Measurements from ENCODE around the gene C15orf39.
"Not testable (repeated sequence)": the region's sequence is repeated elsewhere in the genome, so short reads cannot be mapped to it uniquely, and the experiment has no call there.

The C15orf39 gene

DNA sequence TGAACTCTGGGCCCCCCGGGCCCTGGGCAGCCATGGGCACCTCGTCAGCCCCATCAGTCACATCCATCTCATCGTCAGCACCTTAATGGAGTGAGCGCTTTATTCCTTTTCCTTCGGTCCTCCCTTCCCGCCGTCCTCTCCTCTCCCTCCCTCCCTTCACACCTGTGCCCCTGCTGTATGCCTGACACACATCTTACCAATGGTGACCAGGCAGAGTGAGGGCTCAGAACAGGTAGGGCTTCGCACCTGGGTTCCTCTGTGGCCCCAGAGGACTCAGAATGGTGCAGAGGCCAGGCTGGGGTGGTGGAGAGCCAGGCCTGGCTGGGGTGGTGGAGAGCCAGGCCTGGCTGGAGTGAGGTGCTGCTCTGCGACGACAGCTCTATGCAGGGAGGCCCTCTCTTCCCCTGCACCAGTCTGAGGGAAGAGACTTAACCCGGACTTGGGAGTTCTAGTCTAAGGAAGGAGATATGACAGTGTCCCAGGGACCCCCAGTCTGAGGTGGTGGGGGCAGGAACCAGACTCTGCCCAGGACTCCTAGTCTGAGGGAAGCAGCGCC, 11.6 kb downstream of the C15orf39 start:
- FAIRE-seq = no peak

DNA sequence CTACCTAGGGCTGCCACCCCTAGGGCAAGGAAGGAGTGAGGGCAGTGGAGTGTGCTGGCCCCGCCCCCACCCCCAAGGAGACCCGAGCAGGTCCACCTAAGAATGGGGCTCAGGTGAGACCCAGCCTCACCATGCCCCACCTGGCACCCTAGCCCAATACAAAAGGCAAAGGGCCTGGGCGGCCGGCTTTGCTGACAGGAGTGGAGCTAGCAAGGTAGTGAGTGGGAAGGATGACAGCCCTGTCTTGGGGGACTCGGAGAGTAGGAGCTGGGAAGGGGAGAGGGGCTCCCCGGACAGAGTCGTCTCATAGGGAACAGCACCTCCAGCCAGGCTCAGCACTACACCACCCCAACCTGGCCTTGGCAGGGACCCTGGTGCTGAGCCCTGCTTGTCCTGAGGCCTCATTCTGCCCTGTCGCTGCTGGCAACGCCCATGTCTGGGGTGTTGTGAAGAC, 12.1 kb downstream of the C15orf39 start:
- FAIRE-seq = no peak

DNA sequence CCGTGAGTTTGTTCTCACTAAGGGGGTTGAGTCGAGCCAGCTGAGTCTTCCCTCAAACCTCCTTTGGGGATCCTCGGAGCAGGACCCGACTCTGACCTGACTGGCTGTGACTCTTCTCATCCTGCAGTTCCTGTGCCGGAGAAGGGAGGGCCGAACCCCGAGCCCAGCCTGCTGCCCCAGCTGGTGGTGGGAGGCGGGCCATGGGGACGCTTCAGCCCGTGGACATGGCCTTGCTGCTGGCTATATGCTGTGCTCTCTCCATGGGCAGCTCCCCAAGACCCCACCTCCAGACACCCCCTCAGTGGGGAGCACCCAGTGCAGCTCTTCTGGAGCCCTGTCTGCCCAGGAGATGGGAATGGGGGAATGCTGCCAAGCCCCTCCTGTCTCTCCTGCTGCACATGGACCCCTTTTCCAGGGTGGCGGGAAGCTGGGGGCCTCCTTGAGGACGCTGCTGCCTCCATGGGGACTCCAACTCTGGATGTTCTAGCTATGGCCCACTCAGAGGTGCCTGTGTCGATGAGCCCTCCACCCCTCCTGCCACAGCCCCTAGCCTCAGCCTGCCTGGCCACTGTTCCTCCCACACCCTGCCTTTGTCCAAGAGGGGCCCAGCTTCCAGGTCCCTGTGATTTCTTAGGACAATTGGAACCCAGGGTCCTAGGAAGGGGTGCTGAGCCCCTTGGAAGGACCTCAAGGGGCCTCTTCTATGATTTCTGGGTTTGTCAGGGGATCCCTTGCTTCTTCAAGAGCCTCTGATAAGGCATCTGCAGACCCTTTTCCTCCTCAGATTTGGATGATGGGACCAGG, 12.8 kb downstream of the C15orf39 start:
- no peak for FAIRE-seq

DNA sequence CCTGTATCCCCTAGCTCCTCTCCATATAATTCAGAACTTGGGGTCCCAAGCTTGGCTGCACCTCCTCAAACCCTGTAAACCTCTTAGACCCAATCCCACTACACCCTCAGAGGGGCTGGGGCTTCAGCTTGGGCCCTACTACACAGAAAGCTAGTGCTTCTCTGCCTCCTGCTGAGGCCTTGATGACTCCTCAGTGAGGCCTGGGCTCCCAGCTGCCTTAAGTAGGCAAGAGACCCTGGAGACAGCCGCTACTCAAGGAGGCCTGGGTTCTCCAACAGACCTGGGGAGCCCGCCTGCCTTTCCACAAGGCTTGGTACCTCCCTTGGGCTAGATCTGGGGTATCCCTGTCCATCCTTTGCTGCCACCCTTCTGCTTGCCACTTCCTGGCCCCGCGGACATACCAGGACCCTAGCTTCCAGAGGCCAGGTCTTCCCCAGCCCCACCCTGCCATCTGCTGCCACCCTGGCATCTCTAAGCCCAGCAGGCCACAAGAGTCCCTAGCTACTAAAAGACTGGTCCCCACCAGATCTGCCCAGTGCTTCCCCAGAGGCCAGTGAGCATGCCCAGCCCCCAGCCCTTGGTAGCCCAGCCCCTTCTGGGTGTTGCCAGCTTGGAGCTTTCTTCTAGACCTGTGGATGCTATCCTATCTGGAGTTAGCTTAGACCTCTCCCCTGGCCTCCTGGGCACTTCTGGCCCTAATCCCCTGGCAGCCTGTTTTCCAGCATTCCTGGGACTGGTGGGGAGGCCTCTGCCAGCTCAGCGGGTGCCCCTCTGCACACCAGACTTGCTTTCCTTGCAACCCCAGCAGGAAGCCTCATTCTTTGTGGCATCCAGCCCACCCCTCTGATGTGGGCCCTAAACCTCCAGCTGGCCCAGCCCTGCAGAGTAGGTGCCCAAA, 13.7 kb downstream of the C15orf39 start:
- no peak for FAIRE-seq

DNA sequence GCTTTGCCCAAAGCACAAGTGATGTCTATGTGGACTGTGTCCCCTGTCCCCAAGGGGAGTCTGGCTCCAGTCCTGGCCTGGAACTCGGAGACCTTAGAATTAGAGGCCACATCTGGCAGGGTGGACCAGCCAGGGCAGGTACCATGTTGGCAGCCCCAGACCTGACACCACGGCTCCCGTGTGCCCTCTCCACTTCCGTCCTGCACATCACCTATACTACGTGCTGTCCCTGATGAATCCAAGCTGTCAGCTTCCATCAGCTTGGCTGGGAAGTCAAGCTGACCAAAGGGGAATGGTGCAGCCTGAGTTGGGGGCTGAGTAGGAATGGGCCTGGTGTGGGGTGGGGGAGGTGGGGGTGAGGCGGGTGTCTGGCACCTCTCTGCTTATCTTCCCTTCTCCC, 15.3 kb downstream of the C15orf39 start:
- FAIRE-seq = no peak

DNA sequence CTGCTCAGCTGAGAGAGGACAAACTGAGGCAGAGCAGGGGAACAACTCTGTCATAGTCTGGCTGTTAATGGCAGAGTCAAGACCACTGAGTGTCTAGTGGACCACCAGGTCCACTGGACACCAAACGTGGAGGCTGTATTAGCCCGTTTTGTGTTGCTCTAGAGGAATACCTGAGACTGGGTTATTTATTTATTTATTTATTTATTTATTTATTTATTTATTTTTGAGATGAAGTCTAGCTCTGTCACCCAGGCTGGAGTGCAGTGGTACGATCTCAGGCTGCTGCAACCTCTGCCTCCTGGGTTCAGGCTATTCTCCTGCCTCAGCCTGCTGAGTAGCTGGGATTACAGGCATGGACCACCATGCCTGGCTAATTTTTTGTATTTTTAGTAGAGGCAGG, 15.9 kb downstream of the C15orf39 start:
- not testable (repeated sequence) for FAIRE-seq

DNA sequence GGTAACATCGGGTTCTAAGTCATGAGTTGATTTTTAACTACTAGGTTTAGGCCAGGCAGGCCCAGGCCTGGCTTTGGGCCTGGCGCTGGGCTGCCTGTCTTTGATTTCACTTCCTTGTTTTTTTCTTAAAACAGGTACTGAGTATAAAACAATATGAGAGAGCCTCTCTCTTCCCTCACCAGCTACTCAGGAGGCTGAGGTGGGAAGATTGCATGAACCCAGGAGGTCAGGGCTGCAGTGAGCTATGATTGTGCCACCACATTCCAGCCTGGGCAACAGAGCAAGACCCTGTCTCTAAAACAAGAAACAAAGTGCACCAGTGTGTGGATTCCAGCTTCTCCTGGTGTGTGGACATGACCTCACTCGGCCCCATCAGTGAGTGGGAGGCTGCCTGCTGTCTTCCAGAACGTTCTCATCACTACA, 17.8 kb downstream of the C15orf39 start:
- not testable (repeated sequence) for FAIRE-seq

DNA sequence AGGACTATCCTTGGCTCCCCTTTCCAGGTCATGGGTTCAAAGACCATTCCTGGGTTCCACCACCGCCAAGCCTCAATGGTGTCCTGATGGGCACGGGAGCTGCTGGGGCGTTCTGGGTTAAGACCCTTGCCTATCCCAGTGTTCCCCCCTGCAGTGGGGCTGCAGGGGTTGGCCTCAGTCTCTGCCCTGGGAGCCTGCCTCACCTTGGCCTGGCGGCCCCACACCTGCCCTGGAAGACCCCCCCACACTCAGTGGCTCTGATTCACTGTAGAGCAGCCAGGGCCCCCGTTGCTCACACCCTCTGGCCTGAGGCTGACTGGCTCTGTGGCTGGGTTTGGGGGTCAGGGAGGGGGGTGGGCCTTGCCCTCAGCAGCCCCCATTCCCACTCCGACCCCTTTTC, 22.0 kb downstream of the C15orf39 start:
- FAIRE-seq = no peak

DNA sequence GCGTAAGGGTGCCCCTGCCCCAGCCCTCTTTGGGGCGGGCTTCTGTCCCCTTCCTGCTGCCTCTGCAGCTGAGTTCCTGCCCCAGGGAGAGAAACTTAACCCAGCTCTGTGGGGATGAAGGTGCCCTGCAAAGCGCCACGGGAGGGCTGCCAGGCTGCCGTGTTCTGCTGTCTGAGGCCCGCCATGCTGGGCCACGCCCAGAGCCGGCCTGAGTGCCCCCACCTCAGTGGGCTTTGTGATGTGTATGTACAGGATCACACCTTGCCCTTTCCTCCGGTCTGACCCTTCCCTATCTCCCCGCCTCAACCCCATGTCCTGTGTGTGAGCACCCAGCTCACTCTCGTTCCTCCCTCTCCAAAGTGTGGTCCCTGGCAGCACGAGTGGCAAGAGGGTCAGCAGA, 22.6 kb downstream of the C15orf39 start:
- no peak for FAIRE-seq

DNA sequence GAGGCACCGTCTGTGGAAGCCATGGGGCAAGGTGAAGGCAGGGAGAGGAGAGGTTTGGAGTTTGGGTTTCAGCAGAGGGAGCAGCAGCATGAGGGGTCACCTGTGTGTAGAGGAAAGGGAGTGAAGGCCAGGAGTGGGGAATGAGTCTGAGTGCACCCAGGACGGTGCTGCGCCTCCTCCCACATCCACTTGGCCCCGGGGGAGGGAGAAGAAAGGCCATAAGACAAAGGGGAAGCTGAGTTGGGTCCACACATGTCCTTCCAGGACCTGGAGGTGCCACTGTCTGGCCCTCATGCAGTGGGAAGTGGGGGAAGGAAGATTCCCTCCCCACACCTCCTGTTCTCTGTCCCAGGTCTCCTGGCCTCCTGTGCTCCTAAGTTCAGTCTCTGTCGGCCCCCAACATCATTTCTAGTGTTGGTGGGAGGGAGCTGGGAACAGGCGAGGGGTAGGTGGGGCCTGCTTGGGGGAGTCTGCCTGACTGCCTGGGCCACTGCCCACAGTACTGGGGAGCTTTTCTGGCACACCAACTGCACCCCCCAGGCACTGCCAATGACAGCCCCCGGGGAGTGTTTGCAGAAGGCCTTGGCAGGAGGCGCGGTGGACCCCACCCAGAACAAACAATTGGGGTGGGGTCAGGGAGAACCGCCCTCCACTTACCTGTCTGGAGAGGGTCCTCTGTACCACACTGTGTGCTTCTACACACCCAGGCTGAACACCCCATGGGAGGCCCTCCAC, 23.6 kb downstream of the C15orf39 start:
- not testable (repeated sequence) for FAIRE-seq

DNA sequence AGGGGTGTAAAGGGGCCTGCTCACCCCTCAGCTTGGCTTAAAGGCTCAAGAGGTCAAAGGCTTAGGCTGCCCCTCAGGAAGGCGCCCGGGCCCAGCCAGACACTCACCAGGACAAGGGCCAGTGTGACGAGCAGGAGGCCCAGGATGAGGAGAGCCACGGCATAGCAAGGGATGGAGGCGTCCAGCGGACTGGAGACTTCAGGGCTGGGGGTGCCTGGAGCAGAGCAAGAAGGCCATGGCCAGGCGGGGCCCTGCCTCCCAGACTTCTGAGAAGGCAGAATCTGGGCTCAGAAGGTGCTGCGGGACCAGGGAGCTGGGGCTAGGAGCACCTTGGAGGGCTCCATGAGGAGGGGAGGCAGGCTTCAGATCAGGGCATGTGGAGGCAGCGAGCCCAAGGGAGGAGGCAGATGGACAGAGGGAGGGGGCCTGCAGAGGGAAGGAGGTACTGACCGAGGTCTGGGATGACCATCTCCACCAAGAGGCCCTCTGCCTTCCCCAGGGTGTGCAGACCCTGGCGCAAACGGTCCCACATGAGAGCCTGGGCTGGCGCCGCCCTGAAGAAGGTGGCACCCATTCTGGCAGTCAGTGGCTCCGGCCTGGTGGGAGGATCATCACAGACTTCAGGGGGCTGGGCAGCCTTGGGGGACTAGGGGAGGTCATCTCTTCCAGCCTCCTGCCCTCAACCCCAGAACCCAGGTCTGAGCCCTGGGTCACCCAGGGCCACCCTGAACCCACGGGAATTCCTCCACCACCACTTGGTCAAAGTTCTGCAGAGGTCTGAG, 24.5 kb downstream of the C15orf39 start:
- no peak for FAIRE-seq

DNA sequence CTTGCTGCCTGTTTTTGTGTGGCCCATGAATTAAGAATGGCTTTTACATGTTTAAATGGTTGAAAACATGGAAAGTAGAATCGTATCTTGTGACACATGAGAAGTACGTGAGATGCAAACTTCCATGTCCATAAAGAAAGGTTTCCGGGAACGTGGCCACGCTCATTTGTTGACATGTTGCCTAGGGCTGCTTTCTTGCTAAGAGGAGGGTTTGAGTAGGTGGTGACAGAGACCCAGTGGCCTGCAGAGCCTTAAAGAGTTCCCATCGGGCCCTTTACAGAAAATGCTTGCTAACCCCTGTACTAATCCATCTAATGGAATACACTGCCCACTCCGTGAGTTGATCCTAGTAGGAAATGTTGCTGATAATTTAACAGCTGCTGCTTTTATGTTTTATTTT, 25.4 kb downstream of the C15orf39 start:
- FAIRE-seq = not testable (repeated sequence)

DNA sequence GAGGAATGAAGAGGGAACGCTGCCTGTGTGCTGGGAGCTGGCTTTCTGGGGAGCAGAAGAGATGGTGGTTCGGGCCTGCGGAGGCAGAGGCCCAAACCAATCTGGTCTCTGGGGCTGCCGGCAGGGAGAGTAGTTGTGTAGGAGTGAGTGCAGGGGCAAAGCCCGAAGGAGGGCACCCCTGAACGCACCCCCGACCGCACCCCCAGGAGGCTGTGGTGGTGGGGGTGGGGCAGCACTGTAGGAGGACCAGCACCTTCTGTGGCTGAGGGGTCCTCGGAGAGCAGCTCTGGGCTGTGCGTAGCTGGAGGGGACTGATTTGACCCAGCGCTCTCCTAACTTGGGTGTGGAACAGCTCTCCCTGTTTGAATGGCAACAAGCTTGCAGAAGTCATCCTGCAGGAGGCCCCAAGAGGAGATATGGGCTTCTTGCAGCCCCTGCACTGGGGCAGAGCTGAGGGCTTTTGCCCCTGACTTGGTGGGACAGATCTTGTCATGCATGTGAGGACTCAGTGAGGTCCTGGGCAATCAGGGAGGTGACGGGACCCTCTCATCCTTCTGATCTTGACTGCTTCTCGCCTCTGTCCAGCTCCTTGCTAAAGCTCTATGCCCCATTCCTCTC, 26.1 kb downstream of the C15orf39 start:
- FAIRE-seq = no peak

DNA sequence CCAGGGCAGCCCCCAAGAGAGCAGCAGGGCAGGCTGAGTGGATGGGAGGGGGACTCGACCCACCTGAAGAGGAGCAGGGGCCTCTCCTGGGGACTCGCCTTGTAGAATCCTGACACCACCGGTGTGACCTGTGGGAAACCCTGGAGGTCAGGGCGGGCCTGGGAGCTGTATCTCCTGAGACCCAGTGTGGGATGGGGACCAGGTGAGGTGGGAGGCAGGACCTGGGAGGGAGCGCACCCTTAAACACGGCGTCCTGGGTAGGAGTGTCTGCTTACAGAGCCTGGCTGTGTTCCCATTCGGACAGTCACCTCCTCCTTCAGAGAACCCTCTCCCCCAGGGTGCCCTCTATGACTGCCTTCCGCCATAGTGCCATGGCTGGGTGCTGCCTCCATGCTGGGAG, 27.1 kb downstream of the C15orf39 start:
- FAIRE-seq = no peak

DNA sequence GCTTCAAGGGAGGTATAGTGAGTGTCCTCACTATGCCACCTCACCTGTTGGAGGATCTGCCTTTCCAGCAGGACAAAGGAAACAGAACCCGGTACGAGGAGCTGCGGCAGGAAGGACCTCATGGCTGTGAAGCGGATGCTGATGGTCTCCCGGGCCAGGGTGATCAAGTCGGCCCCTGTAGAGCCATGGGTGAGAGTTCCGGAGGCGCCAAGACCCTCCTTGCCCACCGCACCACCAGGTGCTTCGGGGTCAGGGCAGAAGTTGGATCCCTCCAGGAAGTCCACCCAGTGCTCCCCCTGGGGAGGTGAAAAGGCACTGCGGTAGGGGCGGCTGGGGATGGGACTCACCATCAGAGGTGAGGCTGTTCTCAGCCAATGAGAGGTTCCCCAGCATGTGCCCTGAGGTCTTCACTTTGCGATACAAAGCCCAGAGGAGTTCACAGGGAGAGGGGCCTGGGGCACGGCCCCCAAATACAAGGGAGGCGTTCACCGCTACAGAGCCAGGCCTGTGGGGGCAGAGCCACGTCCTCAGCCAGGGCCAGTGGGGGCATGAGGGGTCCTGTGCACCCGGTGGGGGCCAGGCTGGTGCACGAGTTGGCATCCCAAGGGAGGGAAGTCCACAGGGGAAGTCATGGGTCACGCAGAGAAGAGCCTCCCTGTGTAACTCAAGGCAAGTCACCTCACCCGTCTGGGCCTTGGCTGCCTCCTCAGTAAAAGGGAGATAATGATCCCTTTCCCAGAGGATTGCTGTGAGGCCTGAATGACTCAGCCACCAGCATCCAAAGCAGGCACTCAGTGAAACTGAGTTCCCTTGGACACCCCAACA, 27.7 kb downstream of the C15orf39 start:
- FAIRE-seq = no peak

DNA sequence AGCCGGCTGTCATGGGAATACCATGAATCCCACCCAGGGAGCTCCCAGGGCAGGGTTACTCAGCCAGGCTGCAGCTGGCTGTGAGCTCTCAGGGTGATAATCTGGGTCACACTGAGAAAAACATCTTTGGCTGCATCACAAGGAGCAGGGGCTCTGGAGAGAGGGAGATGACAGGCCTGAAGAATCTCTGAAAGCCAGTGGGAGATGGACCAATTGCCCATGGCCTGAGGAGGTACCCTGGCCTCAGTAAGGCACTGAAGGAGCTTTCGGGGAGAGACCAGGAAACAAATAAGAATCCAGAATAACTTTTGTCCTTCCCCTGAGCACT, 28.3 kb downstream of the C15orf39 start:
- no peak for FAIRE-seq

DNA sequence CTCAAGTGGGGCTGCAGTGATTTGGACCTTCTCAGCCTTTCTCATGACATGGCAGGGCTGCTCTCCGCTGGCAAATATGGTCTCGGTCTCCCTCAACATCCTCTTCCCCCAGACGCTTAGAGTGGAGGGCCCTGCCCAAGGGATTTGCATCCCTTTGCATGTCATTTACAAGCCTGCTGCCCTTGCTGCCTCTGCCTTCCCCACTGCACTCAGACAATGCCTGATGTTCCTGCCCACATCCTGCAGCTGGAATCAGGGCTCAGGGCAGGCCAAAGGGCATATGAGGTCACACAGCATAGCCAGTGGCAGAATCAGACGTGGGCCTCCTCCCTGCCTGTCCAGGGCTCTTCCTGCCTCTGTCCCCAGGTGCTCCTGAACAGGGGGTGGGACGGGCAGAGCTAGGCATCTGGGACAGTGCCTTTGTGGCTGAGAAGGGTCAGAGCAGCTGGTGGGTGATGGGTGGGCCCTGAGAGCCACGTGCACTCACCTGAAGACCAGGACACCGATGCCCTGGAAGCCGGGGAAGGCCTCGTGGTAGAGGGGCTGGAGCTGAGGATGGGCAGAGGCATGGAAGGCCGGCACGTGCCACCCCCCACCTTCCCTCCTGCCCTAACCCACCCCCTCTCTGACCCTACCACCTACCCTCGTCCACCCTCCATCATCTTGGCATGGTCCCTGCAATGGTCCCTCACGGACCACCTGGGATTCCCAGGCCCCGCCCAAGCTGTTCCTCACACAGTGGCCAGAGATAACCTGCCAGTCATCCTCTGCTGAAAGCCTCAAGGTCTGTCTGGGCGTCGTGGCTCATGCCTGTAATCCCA, 29.1 kb downstream of the C15orf39 start:
- no peak for FAIRE-seq

DNA sequence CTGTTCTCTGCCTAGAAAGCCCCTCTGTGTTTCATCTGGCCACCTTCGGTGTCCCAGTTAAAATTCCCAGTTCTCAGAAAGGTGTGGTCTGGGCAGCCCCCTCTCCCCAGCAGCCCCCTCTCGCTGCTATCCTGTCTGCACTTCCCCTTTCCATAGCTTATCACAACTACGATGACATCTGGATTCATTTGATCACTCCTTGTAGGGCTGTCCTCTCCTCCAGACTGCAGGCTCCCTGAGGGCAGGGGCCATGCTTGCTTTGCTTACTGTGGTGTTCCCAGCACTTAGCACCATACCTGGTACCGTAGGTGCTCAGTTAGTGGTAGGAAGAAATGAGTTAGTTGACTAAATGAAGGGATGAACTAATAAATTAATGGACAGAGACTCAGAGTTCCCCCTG, 30.2 kb downstream of the C15orf39 start:
- no peak for FAIRE-seq

DNA sequence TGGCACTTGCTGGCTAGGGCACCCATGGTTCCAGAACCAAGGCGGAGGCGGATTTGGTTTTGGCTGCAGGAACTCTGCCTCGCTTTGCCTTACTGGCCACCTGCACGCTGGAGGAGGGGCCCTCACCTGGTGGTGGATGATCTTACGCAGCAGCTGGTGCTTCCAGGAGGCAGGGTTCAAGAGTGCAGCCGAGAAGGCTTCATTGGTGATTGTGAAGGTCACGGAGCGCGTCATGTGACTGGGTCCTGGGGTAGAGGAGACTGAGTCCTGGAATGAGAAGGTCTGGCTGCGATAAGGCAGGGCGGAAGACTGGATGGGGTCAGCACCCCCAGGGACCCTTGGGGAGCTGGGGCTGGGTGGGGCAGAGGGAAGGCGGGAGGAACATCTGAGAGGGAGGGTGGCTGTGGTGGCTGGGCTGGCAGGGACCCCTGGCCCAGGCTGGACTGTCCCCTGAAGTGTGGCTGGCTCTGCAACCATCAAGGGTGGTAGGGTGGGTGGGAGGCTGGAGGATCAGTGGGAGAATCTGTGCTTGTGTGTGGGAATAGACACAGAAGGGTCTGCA, 30.7 kb downstream of the C15orf39 start:
- FAIRE-seq = no peak

All from colon (tissue), 2 donors.